ENCODE measurements around the gene TTC21A. TPM values are rescaled to one million over a fixed set of nuclear protein-coding genes. Genes with fewer than 3 reads are reported as not detected.

Gene TTC21A
- total RNA-seq, 1 experiment from 2014 or later: 5.6 TPM

DNA sequence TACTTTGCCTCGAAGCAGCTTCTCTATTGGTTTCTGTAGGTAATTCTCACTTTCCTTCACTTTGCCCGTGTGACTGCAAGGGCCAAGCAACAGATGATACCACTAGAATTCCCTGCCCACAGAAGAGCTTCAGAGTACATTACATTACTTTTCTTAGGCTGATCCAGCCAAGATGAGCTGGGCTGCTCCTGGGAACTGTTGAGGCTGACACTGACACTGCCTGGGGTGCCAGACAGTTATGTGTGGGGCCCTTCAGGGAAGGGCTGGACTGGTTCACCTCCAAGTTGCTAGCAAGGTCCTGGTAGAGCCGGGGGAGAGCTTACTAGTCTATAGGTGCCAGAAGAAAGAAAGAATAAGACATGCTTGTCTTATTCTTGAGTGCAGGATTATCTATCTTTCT is 19.0 kb upstream of the TTC21A start:
- Histone ChIP-seq H3K9me2 (ENCODE audit: insufficient read depth) (no peaks in the 10 kb centered on the region), H3K4me3 (replicated peaks in 1 of 2; ENCODE audit: low read depth in 1 of 2, low read length in 2 of 2) (no peak overlapping the region), H3K27me3 (ENCODE audit: insufficient read depth, low read length) (no peaks in the 10 kb centered on the region), H4K20me1 (ENCODE audit: insufficient read depth) (no peaks in the 10 kb centered on the region), H3K79me2 (ENCODE audit: insufficient read depth, low read length) (no peaks in the 10 kb centered on the region), H3K4me2 (ENCODE audit: low read length) (no peak overlapping the region), H3K27ac (ENCODE audit: low read depth, low read length) (no peak overlapping the region), H3K4me1 (ENCODE audit: control insufficient read depth in 1 of 2, insufficient read depth in 2 of 2, low read length in 2 of 2) (no peaks in the 10 kb centered on the region), H3K9ac (ENCODE audit: low read length) (no peak overlapping the region), H3K9me3 (ENCODE audit: control insufficient read depth in 1 of 2, insufficient read depth in 1 of 2, low read depth in 1 of 2, low read length in 2 of 2) (no peaks in the 10 kb centered on the region), H3K36me3 (ENCODE audit: control insufficient read depth in 1 of 2, insufficient read depth in 2 of 2, low read length in 2 of 2) (peaks cover 0 to 14% of the 10 kb centered on the region in 2 experiments; a peak in 3 of 4 replicates), H2AFZ (ENCODE audit: low read depth, low read length, poor library complexity, severe bottlenecking) (no peak overlapping the region)
- BruUV-seq (replicated peaks): no TSS peak
- ChIA-PET RAD21 (ENCODE audit: low non-redundant PET in 1 of 2, low total read pairs in 2 of 2, uncharacterized antibody in 2 of 2, unreplicated experiment in 2 of 2) (no interaction called here), POLR2A (no interaction called here), CTCF (interaction anchor here (1.5 kb wide), 1 partner anchor 13 kb away, joined by 3 read pairs; no protein-coding TSS in a partner anchor)
- no peak for ATAC-seq
- TF ChIP-seq CEBPB (IDR thresholded peaks at IDR 0.05; ENCODE audit: low read depth) (no peak), EZH2 (IDR thresholded peaks at IDR 0.05) (no peak), SP1 (IDR thresholded peaks at IDR 0.05; ENCODE audit: low read depth) (no peak), FOSL1 (IDR thresholded peaks at IDR 0.05; ENCODE audit: low read depth) (no peak), POLR2A (IDR thresholded peaks at IDR 0.05; ENCODE audit: borderline replicate concordance, extremely low read depth, insufficient read depth, insufficient read length) (no peak), TCF7L2 (IDR thresholded peaks at IDR 0.05; ENCODE audit: borderline replicate concordance, extremely low read depth, insufficient read depth, insufficient read length) (no peak), SIN3A (IDR thresholded peaks at IDR 0.05; ENCODE audit: low read depth) (no peak), JUND (IDR thresholded peaks at IDR 0.05) (no peak)
- TF ChIP-seq, protein P1, sequence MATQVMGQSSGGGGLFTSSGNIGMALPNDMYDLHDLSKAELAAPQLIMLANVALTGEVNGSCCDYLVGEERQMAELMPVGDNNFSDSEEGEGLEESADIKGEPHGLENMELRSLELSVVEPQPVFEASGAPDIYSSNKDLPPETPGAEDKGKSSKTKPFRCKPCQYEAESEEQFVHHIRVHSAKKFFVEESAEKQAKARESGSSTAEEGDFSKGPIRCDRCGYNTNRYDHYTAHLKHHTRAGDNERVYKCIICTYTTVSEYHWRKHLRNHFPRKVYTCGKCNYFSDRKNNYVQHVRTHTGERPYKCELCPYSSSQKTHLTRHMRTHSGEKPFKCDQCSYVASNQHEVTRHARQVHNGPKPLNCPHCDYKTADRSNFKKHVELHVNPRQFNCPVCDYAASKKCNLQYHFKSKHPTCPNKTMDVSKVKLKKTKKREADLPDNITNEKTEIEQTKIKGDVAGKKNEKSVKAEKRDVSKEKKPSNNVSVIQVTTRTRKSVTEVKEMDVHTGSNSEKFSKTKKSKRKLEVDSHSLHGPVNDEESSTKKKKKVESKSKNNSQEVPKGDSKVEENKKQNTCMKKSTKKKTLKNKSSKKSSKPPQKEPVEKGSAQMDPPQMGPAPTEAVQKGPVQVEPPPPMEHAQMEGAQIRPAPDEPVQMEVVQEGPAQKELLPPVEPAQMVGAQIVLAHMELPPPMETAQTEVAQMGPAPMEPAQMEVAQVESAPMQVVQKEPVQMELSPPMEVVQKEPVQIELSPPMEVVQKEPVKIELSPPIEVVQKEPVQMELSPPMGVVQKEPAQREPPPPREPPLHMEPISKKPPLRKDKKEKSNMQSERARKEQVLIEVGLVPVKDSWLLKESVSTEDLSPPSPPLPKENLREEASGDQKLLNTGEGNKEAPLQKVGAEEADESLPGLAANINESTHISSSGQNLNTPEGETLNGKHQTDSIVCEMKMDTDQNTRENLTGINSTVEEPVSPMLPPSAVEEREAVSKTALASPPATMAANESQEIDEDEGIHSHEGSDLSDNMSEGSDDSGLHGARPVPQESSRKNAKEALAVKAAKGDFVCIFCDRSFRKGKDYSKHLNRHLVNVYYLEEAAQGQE (IDR thresholded peaks at IDR 0.05; ENCODE audit: low read depth): no peak
- intact Hi-C loops (cut with micrococcal nuclease): no loop called here
- DNase-seq (ENCODE audit: low read depth, low spot score): no peak

All from HCT116 (cell line).